Peyer's patch (tissue), 4 donors: Measurements from ENCODE around the gene SYTL2. TPM values are rescaled to one million over a fixed set of nuclear protein-coding genes. Genes with fewer than 3 reads are reported as not detected.

Experiments used
- DNase-seq, 3 donors: peaks; one replicate each; pipeline ENCODE4 v3.0.0-alpha.2; 2017 to 2019
- H3K27ac ChIP-seq, 4 donors: fragments of 200-600 bp; sonication (generic); one replicate each; pipeline ENCODE4 v1.5.1; 2016 to 2019
- H3K27me3 ChIP-seq, 2 donors: fragments of 200-600 bp; sonication (generic); one replicate each; pipeline ENCODE4 v1.5.1; 2019
- H3K36me3 ChIP-seq, 3 donors: fragments of 200-600 bp; sonication (generic); one replicate each; pipeline ENCODE4 v1.5.1; 2016 to 2019
- H3K4me1 ChIP-seq, 4 donors: fragments of 200-600 bp; sonication (generic); one replicate each; pipeline ENCODE4 v1.5.1; 2016 to 2019
- H3K4me3 ChIP-seq, 4 donors: fragments of 200-600 bp; sonication (generic); 1 replicate in 3 of 4; 2 replicates in 1 of 4; pipeline ENCODE4 v1.5.1; 2016 to 2019; ENCODE audit warnings: mild to moderate bottlenecking in 1 of 4
- H3K9me3 ChIP-seq, 4 donors: fragments of 200-600 bp; sonication (generic); one replicate each; pipeline ENCODE4 v1.5.1; 2016 to 2019; ENCODE audit warnings: mild to moderate bottlenecking in 1 of 4
- POLR2A ChIP-seq, 2 donors: fragments of 450-650 bp; IDR thresholded peaks; one replicate each; pipeline ENCODE4 v1.5.1; 2017; ENCODE audit warnings: antibody characterized with exemption in 2 of 2, mild to moderate bottlenecking in 2 of 2, moderate library complexity in 2 of 2
- total RNA-seq, 4 donors: library from RNA; depleted of rRNA; stranded (reverse); fragments of >200 nt; gene quantifications; one replicate each; pipeline ENCODE4 v1.1.0, GENCODE V29; 2016
- TF ChIP-seq, protein P1 (sequence below), 6 experiments: fragments of 450-650 bp in 4 of 6; fragments of 200-600 bp in 2 of 6; sonication (generic) in 1 of 6; IDR thresholded peaks; one replicate each; pipeline ENCODE4 v1.5.1; 2017 to 2019; ENCODE audit warnings: antibody characterized with exemption in 6 of 6, mild to moderate bottlenecking in 3 of 6, moderate library complexity in 1 of 6

SYTL2 gene
- total RNA-seq, 4 donors from 2014 or later = 96.6 to 211 (median 125) TPM

DNA sequence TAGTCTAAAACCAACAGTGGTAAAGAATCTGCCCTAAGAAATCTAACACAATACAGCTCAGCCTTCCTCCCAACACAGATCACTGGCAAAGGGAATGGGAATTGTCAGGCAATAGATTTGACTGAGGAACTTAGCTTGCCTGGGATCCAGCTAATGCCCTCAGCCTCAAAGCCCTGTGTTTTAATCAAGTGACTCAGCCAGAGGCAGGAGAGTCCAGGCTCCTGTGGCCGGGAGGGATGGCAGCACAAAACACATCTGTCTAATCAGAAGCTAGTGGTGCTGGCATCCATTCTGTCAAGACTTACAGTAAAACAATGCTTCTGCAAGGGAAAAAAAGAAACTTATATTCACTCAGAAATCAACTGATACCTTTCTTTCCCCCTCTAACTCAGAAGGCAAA lies 5.6 kb downstream of the SYTL2 start:
- no peak overlapping the region for H3K27ac ChIP-seq
- TF ChIP-seq, protein P1, sequence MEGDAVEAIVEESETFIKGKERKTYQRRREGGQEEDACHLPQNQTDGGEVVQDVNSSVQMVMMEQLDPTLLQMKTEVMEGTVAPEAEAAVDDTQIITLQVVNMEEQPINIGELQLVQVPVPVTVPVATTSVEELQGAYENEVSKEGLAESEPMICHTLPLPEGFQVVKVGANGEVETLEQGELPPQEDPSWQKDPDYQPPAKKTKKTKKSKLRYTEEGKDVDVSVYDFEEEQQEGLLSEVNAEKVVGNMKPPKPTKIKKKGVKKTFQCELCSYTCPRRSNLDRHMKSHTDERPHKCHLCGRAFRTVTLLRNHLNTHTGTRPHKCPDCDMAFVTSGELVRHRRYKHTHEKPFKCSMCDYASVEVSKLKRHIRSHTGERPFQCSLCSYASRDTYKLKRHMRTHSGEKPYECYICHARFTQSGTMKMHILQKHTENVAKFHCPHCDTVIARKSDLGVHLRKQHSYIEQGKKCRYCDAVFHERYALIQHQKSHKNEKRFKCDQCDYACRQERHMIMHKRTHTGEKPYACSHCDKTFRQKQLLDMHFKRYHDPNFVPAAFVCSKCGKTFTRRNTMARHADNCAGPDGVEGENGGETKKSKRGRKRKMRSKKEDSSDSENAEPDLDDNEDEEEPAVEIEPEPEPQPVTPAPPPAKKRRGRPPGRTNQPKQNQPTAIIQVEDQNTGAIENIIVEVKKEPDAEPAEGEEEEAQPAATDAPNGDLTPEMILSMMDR (IDR thresholded peaks at IDR 0.05) = no peak
- TF ChIP-seq POLR2A (IDR thresholded peaks at IDR 0.05) = no peak
- H3K9me3 ChIP-seq = no peaks in the 10 kb centered on the region
- H3K27me3 ChIP-seq = no peaks in the 10 kb centered on the region
- H3K4me1 ChIP-seq = peaks cover 0 to 29% (median 3%) of the 10 kb centered on the region in 4 donors
- no peak overlapping the region for H3K4me3 ChIP-seq
- no peaks in the 10 kb centered on the region for H3K36me3 ChIP-seq
- DNase-seq = no peak

DNA sequence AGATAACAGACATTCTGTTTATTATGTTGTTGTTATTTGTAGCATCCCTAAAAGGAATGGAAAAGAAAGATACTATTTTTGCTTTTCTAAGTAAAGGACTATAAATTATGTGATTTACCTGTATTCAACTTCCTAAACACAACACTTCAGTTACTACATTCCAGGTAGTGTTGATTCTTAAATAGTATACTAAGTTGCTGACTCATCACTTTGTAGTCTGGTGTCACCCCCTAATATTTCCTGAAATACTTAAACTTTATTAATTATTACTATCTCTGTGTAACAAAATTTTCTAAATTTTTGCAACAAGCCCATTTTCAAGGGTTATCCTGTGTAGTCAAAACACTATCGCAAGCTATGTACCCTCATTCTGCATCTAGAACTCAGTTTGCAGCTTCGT lies 7.0 kb downstream of the SYTL2 start:
- Histone ChIP-seq H3K27me3 (no peaks in the 10 kb centered on the region), H3K4me1 (peaks cover 0 to 28% (median 2%) of the 10 kb centered on the region in 4 donors), H3K9me3 (no peaks in the 10 kb centered on the region), H3K36me3 (no peaks in the 10 kb centered on the region), H3K4me3 (no peak overlapping the region), H3K27ac (no peak overlapping the region)
- DNase-seq = no peak
- TF ChIP-seq POLR2A (IDR thresholded peaks at IDR 0.05) = no peak
- TF ChIP-seq, protein P1 (IDR thresholded peaks at IDR 0.05) = no peak

DNA sequence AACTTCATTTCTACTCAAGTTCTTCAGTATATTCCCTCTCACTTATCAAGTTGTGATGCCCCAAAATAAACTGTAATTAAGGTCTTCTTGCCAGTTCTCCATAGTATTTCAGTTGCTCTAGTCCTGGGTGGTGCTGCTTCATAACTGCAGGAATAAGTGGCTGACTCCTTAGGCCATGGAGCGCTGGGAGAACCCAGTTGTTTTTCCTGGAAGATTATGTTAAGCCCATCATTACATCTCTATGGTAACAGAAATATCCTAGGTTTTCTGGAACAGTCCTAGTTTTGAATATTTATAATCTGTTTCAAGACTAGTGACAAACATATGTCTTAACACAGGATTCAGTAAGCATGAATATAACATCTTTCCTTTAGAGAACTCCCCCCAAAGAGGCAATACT lies 7.6 kb downstream of the SYTL2 start:
- TF ChIP-seq, protein P1 (IDR thresholded peaks at IDR 0.05) = no peak
- no peak for TF ChIP-seq POLR2A (IDR thresholded peaks at IDR 0.05)
- no peak for DNase-seq
- H3K9me3 ChIP-seq = no peaks in the 10 kb centered on the region

DNA sequence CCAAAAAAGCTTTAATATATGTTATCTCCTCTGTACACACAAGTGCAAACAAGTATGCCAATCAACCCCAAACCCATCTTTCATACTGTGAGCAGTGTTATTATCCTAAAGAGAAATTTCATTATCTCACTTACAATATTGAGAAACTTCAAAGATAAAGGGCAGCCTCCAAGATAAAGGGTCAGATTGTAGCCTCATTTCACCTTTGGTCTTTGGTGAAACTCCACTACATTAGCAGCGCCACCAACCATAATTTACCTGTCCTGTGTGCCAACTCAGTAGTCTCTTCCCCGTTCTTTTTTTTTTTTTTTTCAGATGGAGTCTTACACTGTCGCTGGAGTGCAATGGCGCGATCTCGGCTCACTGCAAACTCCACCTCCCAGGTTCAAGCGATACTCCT lies 9.4 kb downstream of the SYTL2 start:
- no peak for TF ChIP-seq POLR2A (IDR thresholded peaks at IDR 0.05)
- TF ChIP-seq, protein P1 (IDR thresholded peaks at IDR 0.05) = no peak
- no peaks in the 10 kb centered on the region for H3K36me3 ChIP-seq
- no peaks in the 10 kb centered on the region for H3K9me3 ChIP-seq
- no peak overlapping the region for H3K27ac ChIP-seq
- H3K27me3 ChIP-seq = no peaks in the 10 kb centered on the region
- peaks cover 0 to 28% (median 2%) of the 10 kb centered on the region in 4 donors for H3K4me1 ChIP-seq
- DNase-seq = no peak
- no peak overlapping the region for H3K4me3 ChIP-seq

More for the DNA sequence above, 7.6 kb downstream of the SYTL2 start:
- Histone ChIP-seq H3K4me1 (peaks cover 0 to 28% (median 2%) of the 10 kb centered on the region in 4 donors), H3K4me3 (no peak overlapping the region), H3K36me3 (no peaks in the 10 kb centered on the region), H3K27me3 (no peaks in the 10 kb centered on the region), H3K27ac (no peak overlapping the region)

DNA sequence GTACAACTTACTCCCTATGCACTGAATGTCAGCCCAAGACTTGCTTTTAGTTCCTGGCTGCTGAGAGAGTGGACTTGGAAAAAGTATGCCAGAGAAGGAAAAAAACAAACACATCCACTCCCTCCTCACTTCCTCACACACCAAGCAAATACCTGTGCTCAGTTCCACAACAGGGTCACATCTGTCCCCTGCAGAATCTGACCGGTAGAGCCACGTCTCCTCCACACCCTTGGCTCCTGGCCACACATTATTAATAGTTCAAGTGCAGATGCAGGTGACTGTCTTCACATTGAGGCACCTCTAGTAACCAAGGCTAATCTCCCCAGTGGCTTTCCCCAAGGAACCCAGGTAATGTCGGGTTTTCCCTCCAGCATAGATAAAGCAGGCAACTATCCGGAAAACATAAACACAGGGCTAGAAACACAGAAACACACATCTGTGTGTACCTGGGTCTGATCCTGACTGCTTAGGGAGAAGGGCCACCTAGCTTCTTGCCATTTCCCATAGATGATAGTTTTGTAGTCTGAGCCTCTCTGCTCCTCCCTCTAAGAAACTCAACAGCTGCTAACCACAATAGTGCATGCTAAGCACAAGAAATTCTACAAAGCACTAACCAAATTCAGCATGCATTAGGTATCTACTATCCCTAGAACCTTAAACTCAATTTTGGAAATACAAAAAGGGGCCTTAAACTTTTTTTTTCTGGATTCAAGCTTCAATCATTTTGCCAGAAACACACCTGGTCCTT lies 10.2 kb downstream of the SYTL2 start:
- no peaks in the 10 kb centered on the region for H3K27me3 ChIP-seq
- peaks cover 0 to 28% (median 2%) of the 10 kb centered on the region in 4 donors for H3K4me1 ChIP-seq
- TF ChIP-seq POLR2A (IDR thresholded peaks at IDR 0.05) = no peak
- TF ChIP-seq, protein P1 (IDR thresholded peaks at IDR 0.05) = no peak
- H3K27ac ChIP-seq = peak overlapping the region in 2 of 4 donors; percentile 5 to 27
- no peak overlapping the region for H3K4me3 ChIP-seq
- no peak for DNase-seq
- no peaks in the 10 kb centered on the region for H3K36me3 ChIP-seq
- H3K9me3 ChIP-seq = no peaks in the 10 kb centered on the region
